H1 (cell line): ENCODE results near the gene GOSR1.

Experiments used
- CTCF ChIP-seq, 3 experiments: IDR thresholded peaks; 1 replicate in 2 of 3; 2 replicates in 1 of 3; pipeline versions ENCODE4 v1.5.1 to v1.6.1; 2011; ENCODE audit warnings: low read length in 3 of 3, mild to moderate bottlenecking in 3 of 3, inconsistent platforms in 2 of 3, low read depth in 1 of 3, moderate library complexity in 1 of 3; ENCODE audit not compliant: insufficient read depth in 1 of 3; ENCODE audit errors: control extremely low read depth in 1 of 3
- POLR2A ChIP-seq, 2 experiments: IDR thresholded peaks; 1 replicate in 1 of 2; 2 replicates in 1 of 2; pipeline ENCODE4 v1.6.1; 2011; ENCODE audit warnings: low read depth in 2 of 2, low read length in 2 of 2, mild to moderate bottlenecking in 2 of 2; ENCODE audit errors: control extremely low read depth in 1 of 2
- SIN3A ChIP-seq, 2 experiments: IDR thresholded peaks in 1 of 2; conservative IDR thresholded peaks in 1 of 2; 2 replicates each; pipeline ENCODE4 v1.6.1; 2011 to 2012; ENCODE audit warnings: low read length in 2 of 2, improper control_type of control experiment in 1 of 2, low read depth in 1 of 2, mild to moderate bottlenecking in 1 of 2

- TF ChIP-seq SIN3A (conservative IDR thresholded peaks at IDR 0.05 in 1 of 2, IDR thresholded peaks at IDR 0.05 in 1 of 2; ENCODE audit: low read depth in 1 of 2, low read length in 2 of 2) = no peak
- no peak for TF ChIP-seq CTCF (IDR thresholded peaks at IDR 0.05; ENCODE audit: control extremely low read depth in 1 of 3, insufficient read depth in 1 of 3, low read depth in 1 of 3, low read length in 3 of 3)
- no peak for TF ChIP-seq POLR2A (IDR thresholded peaks at IDR 0.05; ENCODE audit: control extremely low read depth in 1 of 2, low read depth in 2 of 2, low read length in 2 of 2)
Measured at GRCh38 chr17:30557916-30558685, 80.9 kb downstream of the GOSR1 start.
